ENCODE measurements around the gene LRRC27. TPM values are rescaled to one million over a fixed set of nuclear protein-coding genes. Genes with fewer than 3 reads are reported as not detected.

The LRRC27 gene
- total RNA-seq, 1 donor from 2014 or later, result 3.2 TPM

DNA sequence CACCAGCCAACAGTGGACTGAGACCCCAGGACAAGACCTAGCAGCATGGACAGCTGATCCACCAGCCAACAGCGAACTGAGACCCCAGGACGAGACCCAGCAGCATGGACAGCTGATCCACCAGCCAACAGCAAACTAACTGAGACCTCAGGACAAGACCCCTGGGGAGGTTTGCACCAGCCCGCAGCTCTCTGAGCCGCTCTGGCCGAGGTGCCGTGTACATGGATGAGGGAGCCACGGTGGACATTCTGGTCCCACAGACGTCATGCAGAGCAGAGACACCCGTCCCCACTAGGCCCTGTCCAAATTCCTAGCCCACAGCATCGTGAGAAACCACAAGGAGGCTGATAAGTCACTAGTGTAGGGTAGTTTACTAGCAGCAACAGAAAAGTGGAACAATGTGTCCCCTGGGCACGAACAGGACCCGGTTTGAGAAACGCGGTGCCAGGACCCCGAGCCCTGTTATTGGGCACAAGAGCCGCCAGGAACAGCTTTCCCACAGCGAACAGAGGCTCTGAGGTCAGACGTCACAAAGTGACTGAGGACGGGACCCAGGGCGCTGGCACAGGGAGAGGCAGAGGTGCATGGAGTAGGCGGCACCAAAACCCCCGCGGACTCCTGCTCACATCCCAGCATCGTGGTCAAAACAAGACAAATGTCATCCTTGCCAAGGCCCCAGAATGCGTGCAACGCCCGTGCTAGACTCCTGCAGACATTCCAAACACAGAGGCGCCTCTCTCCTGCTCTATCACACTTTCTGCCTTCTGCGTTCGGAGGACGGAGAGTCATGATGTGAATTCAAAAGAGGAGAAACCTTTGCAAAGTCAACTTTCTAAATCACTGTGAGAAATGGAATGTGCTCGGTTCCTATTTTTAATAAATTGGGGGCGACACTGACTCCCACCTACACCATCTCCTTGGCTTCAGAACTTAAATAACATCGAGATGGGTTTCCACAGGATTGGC lies 32.3 kb upstream of the LRRC27 start:
- DNase-seq (no peak), ATAC-seq (no peak)
- intact Hi-C loops (cut with micrococcal nuclease), result no loop called here

DNA sequence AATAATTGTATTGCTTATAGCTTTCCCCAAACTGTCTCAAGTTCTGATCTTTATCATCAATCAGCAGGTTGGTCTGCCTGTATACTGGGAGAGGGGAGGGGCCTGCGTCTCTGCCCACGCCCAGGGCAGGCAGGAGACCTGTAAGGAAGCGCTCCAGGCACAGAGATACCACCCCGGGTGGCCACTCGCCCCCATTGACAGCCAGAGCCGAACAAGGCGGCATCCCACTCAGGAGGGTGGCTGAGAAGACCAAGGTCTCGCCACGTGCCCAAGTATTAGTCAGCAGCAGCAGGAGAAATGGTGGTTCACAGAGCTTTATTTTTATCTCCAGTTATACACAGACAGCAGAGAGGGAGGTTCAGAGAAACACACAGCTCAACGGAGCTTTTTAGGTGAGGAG lies 31.4 kb upstream of the LRRC27 start:
- DNase-seq (no peak), ATAC-seq (no peak)
- intact Hi-C loops (cut with micrococcal nuclease), result no loop called here

DNA sequence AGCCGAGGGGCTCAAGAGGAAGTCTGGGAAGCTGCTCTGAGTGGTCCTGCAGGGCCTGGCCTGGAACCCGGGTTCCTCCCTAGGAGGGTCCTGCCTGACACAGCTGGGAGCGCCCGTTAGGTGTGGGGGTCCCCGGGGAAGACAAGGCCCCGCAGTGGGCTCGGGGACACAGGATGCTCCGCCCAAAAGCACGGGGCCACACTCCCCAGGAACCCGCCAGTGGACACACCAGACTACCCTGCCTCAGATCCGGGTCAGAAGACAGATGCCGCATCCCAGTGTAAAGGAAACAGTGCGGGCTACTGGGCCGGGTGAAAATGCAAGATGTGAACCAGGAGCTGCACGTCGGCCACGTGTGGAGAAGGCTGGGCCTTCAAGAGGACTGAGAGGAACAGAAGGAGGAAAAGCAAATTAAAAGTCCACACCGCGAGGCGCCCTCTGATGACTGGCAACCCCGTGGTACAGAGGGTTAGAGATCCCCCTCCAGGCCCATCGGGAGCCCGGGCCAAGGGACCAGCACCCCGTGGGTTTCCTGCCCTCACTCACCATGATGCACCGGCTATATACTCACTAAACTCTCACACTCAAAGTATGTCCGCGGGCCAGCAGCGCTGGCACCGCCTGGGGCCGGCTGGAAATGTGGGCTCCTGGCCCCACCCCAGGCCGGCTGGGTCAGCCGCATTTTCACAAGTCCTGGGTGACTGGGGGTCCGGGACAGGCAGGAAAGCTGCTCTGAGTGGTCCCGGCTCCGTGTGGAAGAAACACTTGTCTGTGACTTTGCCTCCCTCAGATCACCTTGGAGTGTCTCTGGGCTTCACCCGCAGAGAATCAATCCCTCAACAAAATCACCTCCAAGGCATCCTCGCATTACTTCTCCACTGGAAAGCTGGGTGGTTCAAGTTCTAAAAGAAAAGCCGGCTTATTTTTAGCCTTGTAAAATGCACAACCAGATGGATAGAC lies 30.3 kb upstream of the LRRC27 start:
- intact Hi-C loops (cut with micrococcal nuclease), result no loop called here
- DNase-seq, result no peak
- ATAC-seq, result no peak

DNA sequence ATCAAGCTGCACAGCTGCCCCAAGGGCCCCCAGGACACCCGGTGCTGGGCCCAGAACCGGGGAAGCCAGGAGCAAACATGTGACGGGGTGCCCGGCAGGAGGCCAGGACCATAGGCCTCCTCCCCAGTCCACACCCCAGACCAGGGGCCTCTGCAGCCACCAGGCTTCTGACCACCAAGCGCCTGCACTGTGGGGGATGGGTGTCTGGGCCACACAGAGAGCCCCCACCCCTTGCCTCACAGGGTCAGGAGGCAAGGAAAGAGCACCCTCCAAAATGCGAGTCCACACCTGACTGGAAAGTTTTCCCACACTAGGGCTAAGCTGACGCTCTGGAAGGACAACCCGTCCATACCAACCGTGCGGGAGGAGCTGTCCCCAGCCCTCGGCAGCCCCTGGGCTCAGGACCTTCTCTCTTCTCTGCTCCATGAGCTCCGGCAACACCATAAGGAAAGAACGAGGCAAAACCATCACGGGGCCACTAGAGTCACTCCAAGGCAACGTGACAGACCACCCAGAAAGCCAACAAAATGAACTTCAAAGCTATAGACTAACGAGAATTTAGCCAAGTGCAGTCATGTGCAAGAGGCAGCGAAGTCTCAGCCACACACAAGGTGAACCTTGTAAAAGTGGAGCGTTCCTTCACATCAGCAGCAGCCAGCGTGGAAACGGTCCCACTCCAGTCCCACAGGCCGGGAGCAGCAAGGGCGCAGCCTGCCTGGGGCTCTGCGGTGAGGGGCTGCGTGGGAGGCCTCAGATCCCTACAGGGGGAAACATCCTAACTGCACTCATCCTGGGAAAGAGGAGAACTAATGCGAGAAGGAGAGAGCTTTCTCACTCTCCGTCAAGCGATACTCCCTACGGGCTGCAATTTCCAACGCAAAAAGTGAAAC lies 29.3 kb upstream of the LRRC27 start:
- ATAC-seq, result no peak
- intact Hi-C loops (cut with micrococcal nuclease), result no loop called here
- DNase-seq, result no peak

DNA sequence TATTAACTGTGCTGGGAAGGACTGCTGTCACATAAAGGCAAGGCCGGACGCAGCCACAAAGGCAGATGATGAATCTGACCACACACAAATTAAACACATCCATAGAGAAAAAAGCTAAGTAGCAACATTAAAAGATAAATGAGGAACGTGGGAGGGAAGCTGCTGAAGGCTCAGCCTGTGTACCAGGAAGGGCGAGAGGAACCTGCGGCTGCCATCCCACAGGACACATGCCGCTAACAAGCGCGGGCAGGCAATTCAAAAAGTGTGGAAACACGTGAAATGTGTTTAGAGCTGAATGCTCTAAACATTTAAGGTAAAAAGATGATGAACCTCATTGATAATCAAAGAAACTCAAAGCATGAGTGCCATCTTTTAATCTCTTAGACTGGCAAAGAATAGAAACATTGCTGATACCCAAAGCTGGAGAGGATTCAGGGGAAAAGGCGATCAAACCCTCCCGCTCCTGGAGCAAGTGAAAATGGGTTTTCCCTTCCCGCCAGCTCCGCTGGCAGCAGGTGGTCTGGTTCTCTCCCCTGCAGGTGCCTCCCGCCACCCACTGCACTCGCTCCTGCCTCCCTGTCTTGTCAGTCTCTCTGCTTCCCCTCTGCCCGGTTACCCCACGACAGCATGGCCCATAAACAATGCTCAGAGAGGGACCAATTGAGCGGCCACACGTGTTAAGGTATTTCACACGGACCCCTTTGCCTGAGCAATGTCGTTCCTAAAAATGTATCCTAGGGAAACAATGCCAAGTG lies 28.5 kb upstream of the LRRC27 start:
- no peak for DNase-seq
- ATAC-seq, result no peak
- intact Hi-C loops (cut with micrococcal nuclease), result no loop called here

DNA sequence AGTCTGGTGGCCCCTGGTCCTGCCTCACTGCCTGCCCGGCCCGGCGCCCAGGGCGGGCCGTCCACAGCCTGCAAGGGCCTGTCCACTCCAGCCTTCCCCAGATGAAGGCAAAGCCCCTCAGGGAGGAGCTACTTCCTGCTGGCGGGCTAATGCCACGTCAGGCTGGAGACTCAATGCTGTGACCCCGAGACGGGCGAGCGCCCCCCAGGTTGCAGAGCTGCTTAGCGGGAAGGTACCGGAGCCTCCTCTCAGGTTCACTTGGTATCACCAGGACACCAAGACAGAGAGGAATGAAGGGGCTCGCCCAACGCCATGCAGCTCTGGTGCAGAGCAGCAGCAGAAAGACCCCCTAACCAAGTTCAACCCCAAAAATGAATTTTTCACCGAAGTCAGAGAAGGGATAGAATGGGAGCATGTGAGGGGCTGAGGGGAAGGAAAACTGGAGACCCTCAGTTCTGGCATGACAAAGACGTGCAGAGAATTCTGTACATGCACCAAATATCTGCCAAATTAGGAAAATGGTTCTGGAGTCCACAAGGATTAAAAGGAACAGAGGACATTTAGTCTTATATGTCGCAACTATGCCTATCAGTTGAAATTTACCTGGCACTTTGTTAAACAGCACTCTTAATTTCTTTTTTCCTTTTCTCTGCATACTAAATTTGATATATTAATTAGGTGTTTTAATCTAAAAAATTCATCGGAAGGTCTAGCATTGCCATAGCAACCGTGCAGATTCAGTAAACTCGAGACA lies 27.1 kb upstream of the LRRC27 start:
- intact Hi-C loops (cut with micrococcal nuclease), result no loop called here
- DNase-seq, result no peak
- no peak for ATAC-seq

DNA sequence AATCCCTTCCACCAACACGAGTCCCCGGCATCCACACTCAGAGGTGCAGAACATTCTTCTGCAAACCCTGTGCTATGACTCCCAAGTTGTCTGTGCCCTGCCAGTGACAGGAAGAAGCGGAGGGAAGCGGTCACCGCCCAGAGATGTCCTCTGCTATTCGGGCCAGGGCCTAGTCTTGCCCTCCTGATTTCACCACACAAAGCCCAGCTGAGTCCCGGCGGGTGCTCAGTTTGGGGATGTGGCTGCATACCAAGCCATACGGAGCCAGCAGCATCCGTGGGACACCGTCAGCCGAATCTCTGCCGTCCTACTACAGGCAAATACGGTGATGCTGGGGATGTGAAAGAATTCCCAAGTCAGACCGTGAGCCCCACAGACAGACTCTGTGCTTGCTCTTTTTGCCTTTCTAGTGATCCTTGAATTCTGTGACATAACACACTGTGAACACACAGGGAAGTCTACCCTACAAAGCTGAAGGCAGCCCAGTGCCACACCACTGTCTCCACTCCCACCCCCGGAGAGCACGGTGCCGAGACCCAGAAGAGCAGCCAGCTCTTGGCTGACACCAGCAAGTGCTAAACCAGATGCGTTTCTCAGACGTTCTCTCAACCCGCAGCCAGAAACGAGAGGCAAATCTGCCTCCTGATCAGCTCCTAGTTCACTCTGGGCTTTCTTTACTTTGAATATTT lies 26.2 kb upstream of the LRRC27 start:
- DNase-seq, result no peak
- intact Hi-C loops (cut with micrococcal nuclease), result no loop called here
- ATAC-seq, result no peak

DNA sequence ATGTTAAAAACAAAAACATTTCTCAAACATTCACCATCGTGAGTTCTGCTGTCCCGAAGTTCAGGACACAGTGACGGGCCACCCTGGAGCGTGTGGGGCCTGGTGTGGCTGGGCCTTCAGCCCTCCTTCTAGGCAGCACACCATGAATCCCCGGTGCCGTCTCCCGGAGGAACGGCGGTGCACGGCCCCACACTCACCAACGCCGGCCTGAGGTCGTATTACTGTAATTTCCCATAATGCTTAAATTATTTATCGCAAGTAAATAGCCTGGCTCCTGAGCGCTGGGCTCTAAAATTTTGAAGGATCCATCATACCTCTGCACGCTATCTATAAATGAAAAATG lies 25.7 kb upstream of the LRRC27 start:
- DNase-seq (no peak), ATAC-seq (no peak)
- intact Hi-C loops (cut with micrococcal nuclease), result no loop called here

DNA sequence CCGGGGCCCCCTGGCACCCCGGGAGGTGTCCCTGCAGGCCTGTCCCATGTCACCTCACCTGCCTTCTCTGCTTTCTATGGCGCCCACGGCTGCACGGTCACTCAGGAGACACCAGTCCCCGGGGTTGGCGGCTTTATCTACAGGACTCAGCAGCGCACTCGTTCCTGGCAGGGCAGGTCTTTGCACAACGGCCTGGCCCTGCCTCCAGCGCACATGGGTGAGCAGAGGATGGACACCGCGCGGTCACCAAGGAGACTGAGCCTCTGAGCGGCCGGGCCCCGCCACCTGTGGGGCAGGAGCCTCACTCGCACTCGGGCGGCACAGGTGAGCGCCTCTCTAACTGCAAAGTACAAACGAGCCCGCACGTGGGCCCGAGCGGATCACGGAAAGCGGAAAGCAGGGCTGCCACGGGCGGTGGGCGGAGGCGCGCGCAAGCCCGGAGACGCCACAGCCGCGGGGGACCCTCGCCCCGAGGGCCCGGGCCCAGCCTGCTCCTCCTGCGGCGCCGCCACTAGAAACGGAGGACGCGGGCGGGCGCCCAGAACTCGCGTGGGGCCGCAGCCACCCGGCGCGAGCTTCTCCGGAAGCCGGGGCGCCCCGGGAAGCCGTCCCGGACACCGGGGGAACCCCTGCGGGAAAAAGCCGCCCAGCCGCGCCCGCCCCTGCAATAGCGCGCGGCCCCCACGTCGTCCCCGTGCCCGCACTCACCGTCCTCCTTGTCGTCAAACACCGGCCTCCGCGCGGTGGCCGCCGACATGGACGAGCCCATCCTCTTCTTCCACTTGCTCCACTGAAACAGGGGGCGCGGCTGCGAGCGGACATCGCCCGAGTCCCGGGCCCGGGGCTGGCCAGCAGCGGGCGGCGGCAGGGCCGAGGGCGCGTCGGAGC lies 24.9 kb upstream of the LRRC27 start:
- no peak for ATAC-seq
- intact Hi-C loops (cut with micrococcal nuclease), result no loop called here
- peak; percentile 65 for DNase-seq

DNA sequence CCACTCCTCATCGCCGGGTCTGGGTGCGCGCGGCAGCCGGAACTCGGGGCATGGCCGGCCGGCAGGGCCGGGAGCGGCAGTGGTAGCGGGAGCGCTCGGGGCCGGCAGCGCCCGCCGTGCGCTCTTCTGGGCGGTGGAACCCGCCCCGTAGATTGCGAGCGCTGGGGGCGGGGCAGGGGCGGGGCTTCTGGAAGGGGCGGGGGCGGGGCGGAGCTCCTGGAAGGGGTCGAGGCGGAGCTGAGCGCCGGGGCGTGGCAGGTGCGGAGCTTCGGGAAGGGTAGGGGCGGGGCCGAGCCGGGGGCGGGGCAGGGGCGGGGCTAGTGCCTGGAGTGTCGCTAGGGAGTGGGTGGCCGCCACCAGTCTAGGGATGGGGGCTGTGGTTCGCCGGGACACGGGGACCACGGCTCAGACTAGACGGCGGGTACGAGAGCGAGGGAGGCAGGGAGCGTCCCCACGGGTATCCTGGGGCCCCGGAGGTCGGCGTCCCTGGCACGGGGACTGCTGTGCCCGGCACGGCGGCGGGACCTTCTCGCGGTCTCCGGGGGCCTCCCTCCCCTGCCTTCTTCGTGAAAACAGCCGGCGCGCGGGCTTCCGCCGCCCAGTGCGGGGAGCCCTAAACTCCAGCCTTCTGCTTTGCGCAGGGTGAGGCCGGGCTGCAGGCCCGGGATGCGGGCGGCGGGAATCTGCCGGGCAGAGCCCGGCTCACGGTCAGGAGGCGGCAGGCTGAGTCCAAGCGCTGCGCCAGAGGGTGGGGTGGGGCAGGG lies 24.0 kb upstream of the LRRC27 start, which contains the start of gene STK32C:
Gene STK32C, minus strand, starts transcription at position 128 of the 764 bp plus-strand sequence. Its CDS starts 117 bp downstream, at position 11.
- peak; percentile 97 for DNase-seq
- intact Hi-C loops (cut with micrococcal nuclease), result no loop called here
- ATAC-seq, result peak; percentile 97

DNA sequence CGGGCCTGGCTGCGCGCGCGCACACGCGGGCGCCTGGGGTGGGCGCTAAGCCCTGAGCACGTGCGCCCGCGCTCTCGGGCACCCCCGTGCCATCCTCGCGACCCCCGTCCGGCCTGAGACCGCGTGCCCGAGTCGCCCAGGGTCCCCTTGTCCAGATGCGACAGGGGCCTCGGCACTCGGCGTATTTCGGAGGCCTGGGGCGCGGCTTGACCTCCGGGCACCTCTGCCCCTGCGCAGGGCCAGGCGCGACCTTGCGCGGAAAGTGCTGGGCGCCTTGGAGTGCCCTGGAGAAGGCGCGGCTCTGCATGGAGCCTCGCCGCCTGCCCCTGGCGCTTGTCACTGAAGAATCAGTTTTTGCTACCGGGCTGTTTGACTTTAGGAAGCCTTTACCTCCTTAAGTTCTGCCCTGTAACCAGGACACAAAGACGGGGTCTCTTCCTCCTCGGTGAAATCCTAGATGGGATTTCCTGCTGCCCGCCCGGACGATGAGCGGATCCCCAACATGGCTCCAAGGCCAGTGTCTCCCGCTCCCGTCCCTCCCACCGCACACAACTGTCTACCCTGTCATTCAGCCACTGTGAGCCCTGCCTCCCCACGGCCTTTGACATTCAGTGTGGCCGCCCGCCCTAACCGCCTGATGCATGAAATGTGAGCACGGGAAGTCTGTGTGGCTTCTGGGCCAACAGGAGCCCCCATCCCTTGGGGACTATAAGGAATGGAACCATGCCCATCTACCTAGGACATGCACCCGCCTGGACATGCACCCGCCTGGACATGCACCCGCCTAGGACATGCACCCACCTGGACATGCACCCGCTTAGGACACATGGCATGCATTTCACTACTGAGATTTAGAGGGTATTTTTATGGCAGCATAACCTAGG lies 23.2 kb upstream of the LRRC27 start:
- ATAC-seq, result peak; percentile 14
- intact Hi-C loops (cut with micrococcal nuclease), result no loop called here
- peak; percentile 44 for DNase-seq

DNA sequence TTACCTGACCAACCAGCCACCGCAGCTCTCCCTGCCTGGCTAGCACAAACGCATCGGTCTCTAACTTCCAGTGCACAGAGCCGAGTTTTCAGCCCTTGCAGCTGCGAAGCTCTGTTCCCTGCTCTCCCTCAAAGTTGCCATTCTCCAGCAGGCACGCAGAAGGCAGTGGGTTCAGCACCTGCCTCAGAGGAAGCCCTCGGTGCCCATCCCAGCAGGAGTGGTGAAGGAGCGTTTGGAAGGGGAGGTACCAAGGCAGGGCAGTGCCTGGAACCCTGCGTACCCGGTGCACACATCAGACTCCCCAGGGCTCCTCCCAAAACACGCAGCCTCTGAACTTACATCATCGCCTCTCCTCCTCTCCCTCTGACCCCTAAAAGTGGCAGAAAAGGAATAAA lies 22.5 kb upstream of the LRRC27 start:
- DNase-seq (no peak), ATAC-seq (no peak)
- intact Hi-C loops (cut with micrococcal nuclease), result no loop called here

DNA sequence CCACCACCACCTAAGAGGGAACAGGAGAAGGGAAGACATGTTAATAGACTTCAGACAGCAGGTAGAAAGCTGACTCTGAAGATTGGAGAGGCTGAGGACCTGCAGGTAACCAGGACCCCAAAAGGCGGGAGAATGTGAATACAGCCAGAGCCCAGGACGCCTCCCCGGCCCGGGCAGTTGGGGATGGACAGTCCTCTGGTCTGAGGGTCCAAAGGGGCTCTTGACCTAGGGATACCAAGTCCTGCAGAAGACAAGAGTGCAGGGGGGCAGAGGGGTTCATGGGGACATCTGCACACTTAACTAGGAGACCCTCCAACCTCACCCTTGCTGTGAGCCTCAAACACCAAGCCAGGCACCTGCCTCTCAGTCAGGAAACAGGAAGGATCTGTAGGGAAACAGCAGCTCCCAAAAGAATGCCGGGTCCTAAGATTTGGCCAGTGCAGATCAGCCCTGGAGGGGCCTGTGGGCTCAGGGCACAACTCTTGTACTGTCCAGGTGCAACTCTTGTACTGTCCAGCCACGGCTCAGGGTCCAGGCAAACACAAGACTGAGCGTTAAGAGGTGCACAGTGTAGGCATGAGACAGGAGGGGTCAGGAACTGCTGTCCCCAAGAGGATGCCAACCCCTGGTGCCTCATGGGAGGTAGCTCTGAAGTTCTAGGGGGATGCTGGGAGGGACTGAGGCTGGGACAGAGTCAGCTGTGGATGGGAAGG lies 22.0 kb upstream of the LRRC27 start:
- ATAC-seq (no peak), DNase-seq (no peak)
- intact Hi-C loops (cut with micrococcal nuclease), result no loop called here
